Tibial artery (tissue), 4 donors: Measurements from ENCODE around the gene CLEC3B.

ENCODE experiments used
- DNase-seq, 2 donors: peaks; one replicate each; pipeline ENCODE4 v3.0.0-alpha.2; 2019
- H3K27ac ChIP-seq, 2 donors: fragments of 200-600 bp; sonication (generic) in 1 of 2; 1 replicate in 1 of 2; 2 replicates in 1 of 2; pipeline ENCODE4 v1.5.1; 2018 to 2019; ENCODE audit warnings: mild to moderate bottlenecking in 1 of 2
- H3K27me3 ChIP-seq, 2 donors: fragments of 200-600 bp; sonication (generic) in 1 of 2; one replicate each; pipeline versions ENCODE4 v1.5.1 to v1.6.0; 2016 to 2019
- H3K36me3 ChIP-seq, 3 donors: fragments of 200-600 bp; sonication (generic) in 2 of 3; one replicate each; pipeline ENCODE4 v1.5.1; 2016 to 2019; ENCODE audit warnings: mild to moderate bottlenecking in 2 of 3
- H3K4me1 ChIP-seq, 4 donors: fragments of 200-600 bp; sonication (generic) in 2 of 4; 1 replicate in 3 of 4; 2 replicates in 1 of 4; pipeline ENCODE4 v1.5.1; 2016 to 2019
- H3K4me3 ChIP-seq, 2 donors: fragments of 200-600 bp; sonication (generic) in 1 of 2; 1 replicate in 1 of 2; 2 replicates in 1 of 2; pipeline ENCODE4 v1.5.1; 2018 to 2019; ENCODE audit warnings: mild to moderate bottlenecking in 2 of 2
- H3K9me3 ChIP-seq, 3 donors: fragments of 200-600 bp; sonication (generic) in 1 of 3; one replicate each; pipeline ENCODE4 v1.5.1; 2016 to 2019
- intact Hi-C: fragments of 100-400 bp; cut with DNase I; formaldehyde crosslinking; loops from one replicate; pipeline ENCODE4 v1.15.0; 2023; ENCODE audit warnings: low total_unique reads
- TF ChIP-seq, protein P1 (sequence below), 2 experiments: fragments of 200-600 bp in 1 of 2; fragments of 450-650 bp in 1 of 2; IDR thresholded peaks; one replicate each; pipeline ENCODE4 v1.5.1; 2017 to 2019; ENCODE audit warnings: antibody characterized with exemption in 2 of 2, mild to moderate bottlenecking in 1 of 2, moderate library complexity in 1 of 2

CLEC3B gene

GRCh38 chr3:45079715-45080114, 53.6 kb downstream of the CLEC3B start:
- H3K27ac ChIP-seq, result no peak overlapping the region
- no peak overlapping the region for H3K4me3 ChIP-seq
- peaks cover 0 to 8% (median 0%) of the 10 kb centered on the region in 4 donors for H3K4me1 ChIP-seq
- intact Hi-C loops, result no loop called here
- H3K27me3 ChIP-seq, result no peaks in the 10 kb centered on the region
- DNase-seq, result no peak
- no peaks in the 10 kb centered on the region for H3K9me3 ChIP-seq
- TF ChIP-seq, protein P1, sequence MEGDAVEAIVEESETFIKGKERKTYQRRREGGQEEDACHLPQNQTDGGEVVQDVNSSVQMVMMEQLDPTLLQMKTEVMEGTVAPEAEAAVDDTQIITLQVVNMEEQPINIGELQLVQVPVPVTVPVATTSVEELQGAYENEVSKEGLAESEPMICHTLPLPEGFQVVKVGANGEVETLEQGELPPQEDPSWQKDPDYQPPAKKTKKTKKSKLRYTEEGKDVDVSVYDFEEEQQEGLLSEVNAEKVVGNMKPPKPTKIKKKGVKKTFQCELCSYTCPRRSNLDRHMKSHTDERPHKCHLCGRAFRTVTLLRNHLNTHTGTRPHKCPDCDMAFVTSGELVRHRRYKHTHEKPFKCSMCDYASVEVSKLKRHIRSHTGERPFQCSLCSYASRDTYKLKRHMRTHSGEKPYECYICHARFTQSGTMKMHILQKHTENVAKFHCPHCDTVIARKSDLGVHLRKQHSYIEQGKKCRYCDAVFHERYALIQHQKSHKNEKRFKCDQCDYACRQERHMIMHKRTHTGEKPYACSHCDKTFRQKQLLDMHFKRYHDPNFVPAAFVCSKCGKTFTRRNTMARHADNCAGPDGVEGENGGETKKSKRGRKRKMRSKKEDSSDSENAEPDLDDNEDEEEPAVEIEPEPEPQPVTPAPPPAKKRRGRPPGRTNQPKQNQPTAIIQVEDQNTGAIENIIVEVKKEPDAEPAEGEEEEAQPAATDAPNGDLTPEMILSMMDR (IDR thresholded peaks at IDR 0.05), result no peak
- no peaks in the 10 kb centered on the region for H3K36me3 ChIP-seq

DNA sequence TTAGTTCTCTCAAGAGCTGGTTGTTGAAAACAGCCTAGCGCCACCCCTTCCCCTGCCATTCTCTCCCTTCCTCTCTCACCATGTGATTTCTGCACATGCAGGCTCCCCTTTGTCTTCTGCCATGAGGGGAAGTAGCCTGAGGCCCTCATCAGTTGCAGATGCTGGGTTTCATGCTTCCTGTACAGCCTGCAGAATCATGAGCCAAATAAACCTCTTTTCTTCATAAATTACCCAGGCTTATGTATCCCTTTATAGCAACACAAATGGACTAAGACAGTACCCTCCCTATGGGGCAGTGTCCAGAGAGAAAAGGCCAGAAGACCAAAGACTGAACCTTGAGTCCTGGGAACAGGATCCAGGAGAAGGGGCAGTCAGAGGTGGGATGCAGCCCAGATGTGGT, 54.7 kb downstream of the CLEC3B start:
- peaks cover 0 to 8% (median 0%) of the 10 kb centered on the region in 4 donors for H3K4me1 ChIP-seq
- intact Hi-C loops, result no loop called here
- TF ChIP-seq, protein P1 (IDR thresholded peaks at IDR 0.05), result no peak
- H3K36me3 ChIP-seq, result peaks cover 0 to 8% (median 0%) of the 10 kb centered on the region in 3 donors
- H3K4me3 ChIP-seq, result no peak overlapping the region
- no peak overlapping the region for H3K27ac ChIP-seq
- no peaks in the 10 kb centered on the region for H3K9me3 ChIP-seq
- no peak for DNase-seq
- no peaks in the 10 kb centered on the region for H3K27me3 ChIP-seq

DNA sequence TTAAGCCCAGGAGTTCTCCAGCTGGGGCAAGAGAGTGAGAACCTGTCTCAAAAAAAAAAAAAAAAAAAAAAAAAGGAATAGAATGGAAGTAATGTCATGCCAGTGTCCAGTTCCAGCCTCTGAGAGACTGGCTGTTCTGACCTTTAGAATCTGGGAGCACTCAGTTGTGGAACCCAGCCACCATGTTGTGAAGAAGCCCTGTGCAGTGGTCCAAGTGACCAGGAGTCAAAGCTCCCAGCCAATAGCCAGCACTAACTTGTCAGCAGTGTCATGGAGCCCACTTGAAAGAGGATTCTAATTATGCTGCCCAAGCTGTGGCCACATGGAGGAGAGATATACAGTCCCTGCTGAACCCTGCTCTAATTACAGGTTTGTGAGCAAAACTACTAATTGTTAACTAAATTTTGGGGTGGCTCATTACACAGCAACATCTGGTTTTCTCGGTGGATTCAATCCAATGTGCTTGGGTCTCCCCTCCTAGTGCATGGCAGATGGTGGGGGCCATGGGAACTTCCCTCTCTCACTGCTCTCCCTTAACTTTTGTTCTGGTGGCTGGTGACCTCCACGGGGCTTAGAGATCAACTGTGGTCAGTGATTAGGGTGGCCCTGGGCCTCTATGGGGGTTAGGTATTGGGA, 55.5 kb downstream of the CLEC3B start:
- Histone ChIP-seq H3K4me3 (no peak overlapping the region), H3K27me3 (no peaks in the 10 kb centered on the region), H3K36me3 (peaks cover 0 to 8% (median 0%) of the 10 kb centered on the region in 3 donors), H3K4me1 (peaks cover 0 to 8% (median 0%) of the 10 kb centered on the region in 4 donors), H3K9me3 (no peaks in the 10 kb centered on the region), H3K27ac (no peak overlapping the region)
- intact Hi-C loops, result no loop called here
- DNase-seq, result no peak
- TF ChIP-seq, protein P1 (IDR thresholded peaks at IDR 0.05), result no peak

DNA sequence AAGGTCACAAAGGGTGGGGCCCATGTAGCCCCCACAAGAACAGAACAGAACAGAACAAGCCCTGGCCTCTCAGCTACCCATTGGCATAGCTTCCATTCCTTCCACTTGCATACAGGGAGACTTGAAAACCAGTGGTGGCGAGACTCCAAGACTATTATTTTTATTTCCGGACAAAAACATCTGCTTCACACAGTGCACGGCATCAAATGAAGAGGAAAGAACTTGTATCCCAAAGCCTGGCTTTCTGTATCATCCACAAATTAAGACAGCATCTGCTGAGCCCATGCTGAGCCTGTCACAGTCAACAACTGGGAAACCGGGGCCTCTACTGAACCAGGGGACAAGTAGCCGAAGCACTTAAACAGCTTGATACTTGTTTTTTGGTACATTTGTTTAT, 56.0 kb downstream of the CLEC3B start:
- Histone ChIP-seq H3K4me3 (no peak overlapping the region), H3K9me3 (no peaks in the 10 kb centered on the region), H3K27ac (no peak overlapping the region), H3K4me1 (peaks cover 0 to 8% (median 0%) of the 10 kb centered on the region in 4 donors), H3K27me3 (no peaks in the 10 kb centered on the region), H3K36me3 (peaks cover 0 to 8% (median 0%) of the 10 kb centered on the region in 3 donors)
- DNase-seq, result no peak
- TF ChIP-seq, protein P1 (IDR thresholded peaks at IDR 0.05), result no peak
- intact Hi-C loops, result no loop called here

GRCh38 chr3:45083023-45083422, 56.9 kb downstream of the CLEC3B start:
- no peaks in the 10 kb centered on the region for H3K9me3 ChIP-seq
- H3K27me3 ChIP-seq, result no peaks in the 10 kb centered on the region
- H3K4me3 ChIP-seq, result no peak overlapping the region
- intact Hi-C loops, result no loop called here
- TF ChIP-seq, protein P1 (IDR thresholded peaks at IDR 0.05), result no peak
- peaks cover 0 to 8% (median 0%) of the 10 kb centered on the region in 4 donors for H3K4me1 ChIP-seq
- H3K27ac ChIP-seq, result no peak overlapping the region
- DNase-seq, result no peak
- H3K36me3 ChIP-seq, result peaks cover 0 to 8% (median 0%) of the 10 kb centered on the region in 3 donors
